HepG2 (cell line): Measurements from ENCODE around the gene TXLNA. TPM values are rescaled to one million over a fixed set of nuclear protein-coding genes. Genes with fewer than 3 reads are reported as not detected.

ENCODE experiments used
- ATF7 ChIP-seq, 2 experiments: fragments of 450-650 bp in 1 of 2; sonication (generic) in 1 of 2; formaldehyde crosslinking in 1 of 2; IDR thresholded peaks; 2 replicates each; pipeline versions ENCODE4 v1.4.0 to v1.6.1; 2016 to 2020; ENCODE audit warnings: antibody characterized with exemption in 1 of 2, mild to moderate bottlenecking in 1 of 2, missing genetic modification reagents in 1 of 2
- CHD4 ChIP-seq: fragments of 200-600 bp; sonication (generic); IDR thresholded peaks from 2 replicates; pipeline ENCODE4 v1.7.0; 2017; ENCODE audit warnings: mild to moderate bottlenecking, low read length, borderline replicate concordance
- FOXA1 ChIP-seq, 2 experiments: fragments of 450-650 bp in 1 of 2; sonication (generic) in 1 of 2; formaldehyde crosslinking in 1 of 2; IDR thresholded peaks; 2 replicates each; pipeline versions ENCODE4 v1.4.0 to v1.6.1; 2016 to 2020; ENCODE audit warnings: missing genetic modification reagents in 1 of 2
- KMT2B ChIP-seq: IDR thresholded peaks from 2 replicates; pipeline ENCODE4 v1.6.1; 2016; ENCODE audit warnings: missing genetic modification reagents, missing compliant biosample characterization
- NFKBIZ ChIP-seq: IDR thresholded peaks from 2 replicates; pipeline ENCODE4 v1.6.1; 2018; ENCODE audit warnings: missing genetic modification reagents, missing compliant biosample characterization
- RFX5 ChIP-seq: IDR thresholded peaks from 2 replicates; pipeline ENCODE4 v1.6.1; 2011; ENCODE audit warnings: low read depth, low read length, improper control_type of control experiment
- RXRA ChIP-seq: sonication (generic); formaldehyde crosslinking; IDR thresholded peaks from 2 replicates; pipeline ENCODE4 v1.5.1; 2020; ENCODE audit warnings: missing genetic modification reagents
- SNRNP70 ChIP-seq: fragments of 200-400 bp; formaldehyde crosslinking; IDR thresholded peaks from 2 replicates; pipeline ENCODE4 v1.6.1; 2017; ENCODE audit warnings: mild to moderate bottlenecking, low read depth, low read length, moderate library complexity
- YY1 ChIP-seq: IDR thresholded peaks from 2 replicates; pipeline ENCODE4 v1.6.1; 2011; ENCODE audit warnings: low read length, low read depth, moderate library complexity, mild to moderate bottlenecking; ENCODE audit not compliant: insufficient read depth, insufficient replicate concordance
- ZNF558 ChIP-seq: sonication (generic); formaldehyde crosslinking; IDR thresholded peaks from 2 replicates; pipeline ENCODE4 v1.9.0; 2022; ENCODE audit warnings: mild to moderate bottlenecking, missing genetic modification reagents, borderline replicate concordance
- ZSCAN29 ChIP-seq: sonication (generic); formaldehyde crosslinking; conservative IDR thresholded peaks from 2 replicates; pipeline ENCODE4 v1.4.0; 2020; ENCODE audit warnings: mild to moderate bottlenecking, missing genetic modification reagents
- polyA plus RNA-seq, 8 experiments: library from polyadenylated mRNA; depleted of rRNA in 3 of 8; stranded (reverse) in 7 of 8; unstranded in 1 of 8; fragments of >200 nt; fragmentation: Illumina TruSeq in 4 of 8; extraction: Trizol in 4 of 8; gene quantifications; 2 replicates each; pipeline versions ENCODE4 v1.2.1 to v1.2.3, GENCODE V29; 2011 to 2016; ENCODE audit warnings: low read depth in 4 of 8, missing spikeins in 1 of 8, mixed read lengths in 1 of 8; ENCODE audit not compliant: insufficient read depth in 1 of 8
- total RNA-seq, 5 experiments: library from RNA; depleted of rRNA; stranded (reverse); fragments of >200 nt; fragmentation: Illumina TruSeq; extraction: Trizol; gene quantifications; 2 replicates each; pipeline ENCODE4 v1.2.3, GENCODE V29; 2016; ENCODE audit warnings: low read depth in 1 of 5
- TF ChIP-seq, protein P1 (sequence below): sonication (generic); formaldehyde crosslinking; IDR thresholded peaks from 2 replicates; pipeline ENCODE4 v1.8.0; 2022; ENCODE audit warnings: mild to moderate bottlenecking, missing genetic modification reagents; ENCODE audit not compliant: insufficient replicate concordance
- TF ChIP-seq, protein P2 (sequence below): sonication (generic); formaldehyde crosslinking; IDR thresholded peaks from 2 replicates; pipeline ENCODE4 v1.4.0; 2020; ENCODE audit warnings: missing genetic modification reagents
- TF ChIP-seq, protein P3 (sequence below): sonication (generic); formaldehyde crosslinking; IDR thresholded peaks from 2 replicates; pipeline ENCODE4 v1.4.0; 2020; ENCODE audit warnings: missing genetic modification reagents
- TF ChIP-seq, protein P4 (sequence below): sonication (generic); formaldehyde crosslinking; IDR thresholded peaks from 2 replicates; pipeline ENCODE4 v1.4.0; 2020; ENCODE audit warnings: missing genetic modification reagents
- TF ChIP-seq, protein P5 (sequence below): IDR thresholded peaks from 2 replicates; pipeline ENCODE4 v1.6.1; 2016; ENCODE audit warnings: missing compliant biosample characterization, missing genetic modification reagents, borderline replicate concordance
- TF ChIP-seq, protein P6 (sequence below): sonication (generic); formaldehyde crosslinking; IDR thresholded peaks from 2 replicates; pipeline ENCODE4 v1.4.0; 2020; ENCODE audit warnings: missing genetic modification reagents

The TXLNA gene
- total and polyA plus RNA-seq, 2 of the 13 experiments (the other 11 are each of a cell fraction or from before 2014, with no cell fraction given), result 29.6 to 67.8 TPM

DNA sequence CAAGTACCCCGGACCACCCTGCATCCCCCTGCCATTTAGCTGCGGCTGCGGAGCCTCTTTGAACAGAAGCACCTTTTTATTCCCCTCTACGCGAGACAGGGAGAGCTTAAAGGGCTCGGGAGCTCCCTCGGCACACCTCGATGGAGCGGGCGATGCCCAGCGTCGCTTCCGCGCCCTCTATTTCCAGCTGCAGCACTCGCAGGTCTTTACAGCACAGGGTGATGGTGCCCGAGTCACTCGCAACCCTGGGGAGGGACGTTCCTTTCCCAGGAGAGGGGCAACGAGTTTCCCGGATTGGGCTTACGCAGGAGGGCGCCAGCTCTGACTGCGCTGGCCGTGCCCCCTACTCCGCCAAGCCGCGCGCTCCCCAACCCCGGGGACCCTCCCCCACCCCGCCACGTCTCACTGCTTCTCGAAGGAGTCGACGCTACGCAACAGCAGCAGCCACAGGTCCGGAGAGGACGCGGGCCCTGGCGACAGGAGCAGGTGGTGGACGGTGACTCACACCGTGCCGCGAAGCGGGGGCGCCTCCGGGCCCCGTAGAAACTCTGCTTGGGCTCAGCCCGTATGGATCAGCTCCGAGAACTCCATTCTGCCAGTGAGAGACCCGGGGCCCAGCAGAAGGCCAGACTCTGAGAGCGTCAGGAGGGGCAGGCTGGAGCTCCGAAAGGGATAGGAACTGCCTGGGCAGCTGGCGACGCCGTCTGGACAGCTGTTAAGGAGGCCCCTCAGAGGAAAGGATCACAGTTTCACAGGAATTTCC is 61.7 kb downstream of the TXLNA start (continued):
- TF ChIP-seq, protein P1, sequence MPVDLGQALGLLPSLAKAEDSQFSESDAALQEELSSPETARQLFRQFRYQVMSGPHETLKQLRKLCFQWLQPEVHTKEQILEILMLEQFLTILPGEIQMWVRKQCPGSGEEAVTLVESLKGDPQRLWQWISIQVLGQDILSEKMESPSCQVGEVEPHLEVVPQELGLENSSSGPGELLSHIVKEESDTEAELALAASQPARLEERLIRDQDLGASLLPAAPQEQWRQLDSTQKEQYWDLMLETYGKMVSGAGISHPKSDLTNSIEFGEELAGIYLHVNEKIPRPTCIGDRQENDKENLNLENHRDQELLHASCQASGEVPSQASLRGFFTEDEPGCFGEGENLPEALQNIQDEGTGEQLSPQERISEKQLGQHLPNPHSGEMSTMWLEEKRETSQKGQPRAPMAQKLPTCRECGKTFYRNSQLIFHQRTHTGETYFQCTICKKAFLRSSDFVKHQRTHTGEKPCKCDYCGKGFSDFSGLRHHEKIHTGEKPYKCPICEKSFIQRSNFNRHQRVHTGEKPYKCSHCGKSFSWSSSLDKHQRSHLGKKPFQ (CRISPR knock-in tag), result peak; percentile 92
- TF ChIP-seq KMT2B (CRISPR knock-in tag), result peak; percentile 50; the same call in 1 of the 2 replicates
- TF ChIP-seq, protein P2, sequence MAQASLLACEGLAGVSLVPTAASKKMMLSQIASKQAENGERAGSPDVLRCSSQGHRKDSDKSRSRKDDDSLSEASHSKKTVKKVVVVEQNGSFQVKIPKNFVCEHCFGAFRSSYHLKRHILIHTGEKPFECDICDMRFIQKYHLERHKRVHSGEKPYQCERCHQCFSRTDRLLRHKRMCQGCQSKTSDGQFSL, result no peak
- TF ChIP-seq FOXA1 (IDR thresholded peaks at IDR 0.05), result no peak
- TF ChIP-seq FOXA1 (CRISPR knock-in tag; IDR thresholded peaks at IDR 0.05), result no peak
- 0 out of 2 replicates have a peak, but pooled peaks have one; percentile 45 for TF ChIP-seq NFKBIZ (CRISPR knock-in tag)
- peak; percentile 44; the same call in 1 of the 2 replicates for TF ChIP-seq ZNF558 (CRISPR knock-in tag)
- TF ChIP-seq ATF7 (IDR thresholded peaks at IDR 0.05), result no peak
- 0 out of 2 replicates have a peak, but pooled peaks have one; percentile 29 for TF ChIP-seq ATF7 (CRISPR knock-in tag; IDR thresholded peaks at IDR 0.05)
- 0 out of 2 replicates have a peak, but pooled peaks have one; percentile 26 for TF ChIP-seq ZSCAN29
- TF ChIP-seq, protein P3, sequence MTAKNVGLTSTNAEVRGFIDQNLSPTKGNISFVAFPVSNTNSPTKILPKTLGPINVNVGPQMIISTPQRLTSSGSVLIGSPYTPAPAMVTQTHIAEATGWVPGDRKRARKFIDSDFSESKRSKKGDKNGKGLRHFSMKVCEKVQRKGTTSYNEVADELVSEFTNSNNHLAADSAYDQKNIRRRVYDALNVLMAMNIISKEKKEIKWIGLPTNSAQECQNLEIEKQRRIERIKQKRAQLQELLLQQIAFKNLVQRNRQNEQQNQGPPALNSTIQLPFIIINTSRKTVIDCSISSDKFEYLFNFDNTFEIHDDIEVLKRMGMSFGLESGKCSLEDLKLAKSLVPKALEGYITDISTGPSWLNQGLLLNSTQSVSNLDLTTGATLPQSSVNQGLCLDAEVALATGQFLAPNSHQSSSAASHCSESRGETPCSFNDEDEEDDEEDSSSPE (CRISPR knock-in tag), result peak; percentile 37; the same call in 1 of the 2 replicates
- TF ChIP-seq, protein P4, sequence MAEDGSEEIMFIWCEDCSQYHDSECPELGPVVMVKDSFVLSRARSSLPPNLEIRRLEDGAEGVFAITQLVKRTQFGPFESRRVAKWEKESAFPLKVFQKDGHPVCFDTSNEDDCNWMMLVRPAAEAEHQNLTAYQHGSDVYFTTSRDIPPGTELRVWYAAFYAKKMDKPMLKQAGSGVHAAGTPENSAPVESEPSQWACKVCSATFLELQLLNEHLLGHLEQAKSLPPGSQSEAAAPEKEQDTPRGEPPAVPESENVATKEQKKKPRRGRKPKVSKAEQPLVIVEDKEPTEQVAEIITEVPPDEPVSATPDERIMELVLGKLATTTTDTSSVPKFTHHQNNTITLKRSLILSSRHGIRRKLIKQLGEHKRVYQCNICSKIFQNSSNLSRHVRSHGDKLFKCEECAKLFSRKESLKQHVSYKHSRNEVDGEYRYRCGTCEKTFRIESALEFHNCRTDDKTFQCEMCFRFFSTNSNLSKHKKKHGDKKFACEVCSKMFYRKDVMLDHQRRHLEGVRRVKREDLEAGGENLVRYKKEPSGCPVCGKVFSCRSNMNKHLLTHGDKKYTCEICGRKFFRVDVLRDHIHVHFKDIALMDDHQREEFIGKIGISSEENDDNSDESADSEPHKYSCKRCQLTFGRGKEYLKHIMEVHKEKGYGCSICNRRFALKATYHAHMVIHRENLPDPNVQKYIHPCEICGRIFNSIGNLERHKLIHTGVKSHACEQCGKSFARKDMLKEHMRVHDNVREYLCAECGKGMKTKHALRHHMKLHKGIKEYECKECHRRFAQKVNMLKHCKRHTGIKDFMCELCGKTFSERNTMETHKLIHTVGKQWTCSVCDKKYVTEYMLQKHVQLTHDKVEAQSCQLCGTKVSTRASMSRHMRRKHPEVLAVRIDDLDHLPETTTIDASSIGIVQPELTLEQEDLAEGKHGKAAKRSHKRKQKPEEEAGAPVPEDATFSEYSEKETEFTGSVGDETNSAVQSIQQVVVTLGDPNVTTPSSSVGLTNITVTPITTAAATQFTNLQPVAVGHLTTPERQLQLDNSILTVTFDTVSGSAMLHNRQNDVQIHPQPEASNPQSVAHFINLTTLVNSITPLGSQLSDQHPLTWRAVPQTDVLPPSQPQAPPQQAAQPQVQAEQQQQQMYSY, result no peak
- TF ChIP-seq RFX5, result no peak
- TF ChIP-seq, protein P5, sequence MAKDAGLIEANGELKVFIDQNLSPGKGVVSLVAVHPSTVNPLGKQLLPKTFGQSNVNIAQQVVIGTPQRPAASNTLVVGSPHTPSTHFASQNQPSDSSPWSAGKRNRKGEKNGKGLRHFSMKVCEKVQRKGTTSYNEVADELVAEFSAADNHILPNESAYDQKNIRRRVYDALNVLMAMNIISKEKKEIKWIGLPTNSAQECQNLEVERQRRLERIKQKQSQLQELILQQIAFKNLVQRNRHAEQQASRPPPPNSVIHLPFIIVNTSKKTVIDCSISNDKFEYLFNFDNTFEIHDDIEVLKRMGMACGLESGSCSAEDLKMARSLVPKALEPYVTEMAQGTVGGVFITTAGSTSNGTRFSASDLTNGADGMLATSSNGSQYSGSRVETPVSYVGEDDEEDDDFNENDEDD, result peak; percentile 74; the same call in 1 of the 2 replicates
- TF ChIP-seq RXRA (CRISPR knock-in tag), result peak; percentile 54; the same call in 1 of the 2 replicates
- TF ChIP-seq, protein P6, sequence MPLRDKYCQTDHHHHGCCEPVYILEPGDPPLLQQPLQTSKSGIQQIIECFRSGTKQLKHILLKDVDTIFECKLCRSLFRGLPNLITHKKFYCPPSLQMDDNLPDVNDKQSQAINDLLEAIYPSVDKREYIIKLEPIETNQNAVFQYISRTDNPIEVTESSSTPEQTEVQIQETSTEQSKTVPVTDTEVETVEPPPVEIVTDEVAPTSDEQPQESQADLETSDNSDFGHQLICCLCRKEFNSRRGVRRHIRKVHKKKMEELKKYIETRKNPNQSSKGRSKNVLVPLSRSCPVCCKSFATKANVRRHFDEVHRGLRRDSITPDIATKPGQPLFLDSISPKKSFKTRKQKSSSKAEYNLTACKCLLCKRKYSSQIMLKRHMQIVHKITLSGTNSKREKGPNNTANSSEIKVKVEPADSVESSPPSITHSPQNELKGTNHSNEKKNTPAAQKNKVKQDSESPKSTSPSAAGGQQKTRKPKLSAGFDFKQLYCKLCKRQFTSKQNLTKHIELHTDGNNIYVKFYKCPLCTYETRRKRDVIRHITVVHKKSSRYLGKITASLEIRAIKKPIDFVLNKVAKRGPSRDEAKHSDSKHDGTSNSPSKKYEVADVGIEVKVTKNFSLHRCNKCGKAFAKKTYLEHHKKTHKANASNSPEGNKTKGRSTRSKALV (CRISPR knock-in tag), result peak; percentile 76; the same call in 1 of the 2 replicates
- peak; percentile 18 for TF ChIP-seq YY1
- no peak for TF ChIP-seq CHD4
- no peak for TF ChIP-seq SNRNP70
